Measurements from ENCODE around the gene NEDD4.

Gene NEDD4

DNA sequence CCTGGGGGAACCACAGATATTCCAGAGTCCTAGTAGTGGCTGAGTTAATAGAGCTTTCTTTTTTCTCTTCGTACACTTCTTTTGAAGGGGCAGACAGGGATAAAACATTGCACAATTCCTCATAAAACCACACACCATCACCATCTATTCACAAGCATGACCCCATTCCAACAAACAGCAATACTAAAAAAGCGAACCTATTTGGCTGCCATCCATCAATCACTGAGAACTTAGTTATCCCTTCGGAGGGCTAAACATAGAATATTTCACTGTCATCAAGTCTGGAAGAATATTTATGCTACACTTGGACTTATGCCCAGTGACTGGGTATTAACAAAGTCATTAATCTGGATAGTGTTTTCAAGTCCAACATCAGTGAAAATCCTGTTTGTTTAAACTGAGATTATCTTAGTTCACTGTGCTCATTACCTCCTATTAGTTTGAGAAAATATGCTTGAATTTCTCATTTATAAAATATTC is 170.2 kb downstream of the NEDD4 start (continued):
- TF ChIP-seq SETDB1 (IDR thresholded peaks at IDR 0.05; ENCODE audit: insufficient read length, low read length) (no peak), ZNF146 (tag by site-specific recombination; IDR thresholded peaks at IDR 0.05) (0 out of 2 replicates have a peak, but pooled peaks have one; percentile 35), ZNF121 (tag by site-specific recombination; IDR thresholded peaks at IDR 0.05) (0 out of 2 replicates have a peak, but pooled peaks have one; percentile 27), ZNF629 (tag by site-specific recombination; IDR thresholded peaks at IDR 0.05) (peak; percentile 80), ZSCAN23 (tag by site-specific recombination; IDR thresholded peaks at IDR 0.05) (peak; percentile 80; the same call in 1 of the 2 replicates), ZNF654 (tag by site-specific recombination; IDR thresholded peaks at IDR 0.05; ENCODE audit: low read depth) (0 out of 2 replicates have a peak, but pooled peaks have one; percentile 10), ZBTB17 (tag by site-specific recombination; IDR thresholded peaks at IDR 0.05) (peak; percentile 82), ZNF24 (tag by site-specific recombination; IDR thresholded peaks at IDR 0.05) (peak; percentile 87), ZBTB48 (tag by site-specific recombination; IDR thresholded peaks at IDR 0.05) (no peak), ZNF202 (tag by site-specific recombination; IDR thresholded peaks at IDR 0.05; ENCODE audit: borderline replicate concordance) (no peak), ZNF354C (tag by site-specific recombination; IDR thresholded peaks at IDR 0.05; ENCODE audit: borderline replicate concordance, low read depth) (no peak), OSR2 (tag by site-specific recombination; IDR thresholded peaks at IDR 0.05) (peak; percentile 97)
- TF ChIP-seq, protein P1, sequence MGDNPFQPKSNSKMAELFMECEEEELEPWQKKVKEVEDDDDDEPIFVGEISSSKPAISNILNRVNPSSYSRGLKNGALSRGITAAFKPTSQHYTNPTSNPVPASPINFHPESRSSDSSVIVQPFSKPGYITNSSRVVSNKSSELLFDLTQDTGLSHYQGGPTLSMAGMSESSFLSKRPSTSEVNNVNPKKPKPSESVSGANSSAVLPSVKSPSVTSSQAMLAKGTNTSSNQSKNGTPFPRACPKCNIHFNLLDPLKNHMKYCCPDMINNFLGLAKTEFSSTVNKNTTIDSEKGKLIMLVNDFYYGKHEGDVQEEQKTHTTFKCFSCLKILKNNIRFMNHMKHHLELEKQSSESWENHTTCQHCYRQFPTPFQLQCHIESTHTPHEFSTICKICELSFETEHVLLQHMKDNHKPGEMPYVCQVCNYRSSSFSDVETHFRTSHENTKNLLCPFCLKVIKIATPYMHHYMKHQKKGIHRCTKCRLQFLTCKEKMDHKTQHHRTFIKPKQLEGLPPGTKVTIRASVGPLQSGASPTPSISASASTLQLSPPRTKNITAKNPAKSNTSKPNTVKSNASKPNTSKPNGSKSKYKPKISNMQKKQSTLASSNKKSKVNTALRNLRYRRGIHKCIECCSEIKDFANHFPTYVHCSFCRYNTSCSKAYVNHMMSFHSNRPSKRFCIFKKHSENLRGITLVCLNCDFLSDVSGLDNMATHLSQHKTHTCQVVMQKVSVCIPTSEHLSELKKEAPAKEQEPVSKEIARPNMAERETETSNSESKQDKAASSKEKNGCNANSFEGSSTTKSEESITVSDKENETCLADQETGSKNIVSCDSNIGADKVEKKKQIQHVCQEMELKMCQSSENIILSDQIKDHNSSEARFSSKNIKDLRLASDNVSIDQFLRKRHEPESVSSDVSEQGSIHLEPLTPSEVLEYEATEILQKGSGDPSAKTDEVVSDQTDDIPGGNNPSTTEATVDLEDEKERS (tag by site-specific recombination; IDR thresholded peaks at IDR 0.05) = no peak
- TF ChIP-seq, protein P2, sequence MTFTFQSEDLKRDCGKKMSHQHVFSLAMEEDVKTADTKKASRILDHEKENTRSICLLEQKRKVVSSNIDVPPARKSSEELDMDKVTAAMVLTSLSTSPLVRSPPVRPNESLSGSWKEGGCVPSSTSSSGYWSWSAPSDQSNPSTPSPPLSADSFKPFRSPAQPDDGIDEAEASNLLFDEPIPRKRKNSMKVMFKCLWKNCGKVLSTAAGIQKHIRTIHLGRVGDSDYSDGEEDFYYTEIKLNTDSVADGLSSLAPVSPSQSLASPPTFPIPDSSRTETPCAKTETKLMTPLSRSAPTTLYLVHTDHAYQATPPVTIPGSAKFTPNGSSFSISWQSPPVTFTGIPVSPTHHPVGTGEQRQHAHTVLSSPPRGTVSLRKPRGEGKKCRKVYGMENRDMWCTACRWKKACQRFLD (tag by site-specific recombination; IDR thresholded peaks at IDR 0.05) = no peak
- TF ChIP-seq, protein P3, sequence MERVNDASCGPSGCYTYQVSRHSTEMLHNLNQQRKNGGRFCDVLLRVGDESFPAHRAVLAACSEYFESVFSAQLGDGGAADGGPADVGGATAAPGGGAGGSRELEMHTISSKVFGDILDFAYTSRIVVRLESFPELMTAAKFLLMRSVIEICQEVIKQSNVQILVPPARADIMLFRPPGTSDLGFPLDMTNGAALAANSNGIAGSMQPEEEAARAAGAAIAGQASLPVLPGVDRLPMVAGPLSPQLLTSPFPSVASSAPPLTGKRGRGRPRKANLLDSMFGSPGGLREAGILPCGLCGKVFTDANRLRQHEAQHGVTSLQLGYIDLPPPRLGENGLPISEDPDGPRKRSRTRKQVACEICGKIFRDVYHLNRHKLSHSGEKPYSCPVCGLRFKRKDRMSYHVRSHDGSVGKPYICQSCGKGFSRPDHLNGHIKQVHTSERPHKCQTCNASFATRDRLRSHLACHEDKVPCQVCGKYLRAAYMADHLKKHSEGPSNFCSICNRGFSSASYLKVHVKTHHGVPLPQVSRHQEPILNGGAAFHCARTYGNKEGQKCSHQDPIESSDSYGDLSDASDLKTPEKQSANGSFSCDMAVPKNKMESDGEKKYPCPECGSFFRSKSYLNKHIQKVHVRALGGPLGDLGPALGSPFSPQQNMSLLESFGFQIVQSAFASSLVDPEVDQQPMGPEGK (tag by site-specific recombination; IDR thresholded peaks at IDR 0.05) = peak; percentile 81
- TF ChIP-seq, protein P4, sequence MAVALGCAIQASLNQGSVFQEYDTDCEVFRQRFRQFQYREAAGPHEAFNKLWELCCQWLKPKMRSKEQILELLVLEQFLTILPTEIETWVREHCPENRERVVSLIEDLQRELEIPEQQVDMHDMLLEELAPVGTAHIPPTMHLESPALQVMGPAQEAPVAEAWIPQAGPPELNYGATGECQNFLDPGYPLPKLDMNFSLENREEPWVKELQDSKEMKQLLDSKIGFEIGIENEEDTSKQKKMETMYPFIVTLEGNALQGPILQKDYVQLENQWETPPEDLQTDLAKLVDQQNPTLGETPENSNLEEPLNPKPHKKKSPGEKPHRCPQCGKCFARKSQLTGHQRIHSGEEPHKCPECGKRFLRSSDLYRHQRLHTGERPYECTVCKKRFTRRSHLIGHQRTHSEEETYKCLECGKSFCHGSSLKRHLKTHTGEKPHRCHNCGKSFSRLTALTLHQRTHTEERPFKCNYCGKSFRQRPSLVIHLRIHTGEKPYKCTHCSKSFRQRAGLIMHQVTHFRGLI (tag by site-specific recombination; IDR thresholded peaks at IDR 0.05) = no peak
- TF ChIP-seq, protein P5, sequence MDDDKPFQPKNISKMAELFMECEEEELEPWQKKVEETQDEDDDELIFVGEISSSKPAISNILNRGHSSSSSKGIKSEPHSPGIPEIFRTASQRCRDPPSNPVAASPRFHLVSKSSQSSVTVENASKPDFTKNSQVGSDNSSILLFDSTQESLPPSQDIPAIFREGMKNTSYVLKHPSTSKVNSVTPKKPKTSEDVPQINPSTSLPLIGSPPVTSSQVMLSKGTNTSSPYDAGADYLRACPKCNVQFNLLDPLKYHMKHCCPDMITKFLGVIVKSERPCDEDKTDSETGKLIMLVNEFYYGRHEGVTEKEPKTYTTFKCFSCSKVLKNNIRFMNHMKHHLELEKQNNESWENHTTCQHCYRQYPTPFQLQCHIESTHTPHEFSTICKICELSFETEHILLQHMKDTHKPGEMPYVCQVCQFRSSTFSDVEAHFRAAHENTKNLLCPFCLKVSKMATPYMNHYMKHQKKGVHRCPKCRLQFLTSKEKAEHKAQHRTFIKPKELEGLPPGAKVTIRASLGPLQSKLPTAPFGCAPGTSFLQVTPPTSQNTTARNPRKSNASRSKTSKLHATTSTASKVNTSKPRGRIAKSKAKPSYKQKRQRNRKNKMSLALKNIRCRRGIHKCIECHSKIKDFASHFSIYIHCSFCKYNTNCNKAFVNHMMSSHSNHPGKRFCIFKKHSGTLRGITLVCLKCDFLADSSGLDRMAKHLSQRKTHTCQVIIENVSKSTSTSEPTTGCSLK (tag by site-specific recombination; IDR thresholded peaks at IDR 0.05) = no peak
- TF ChIP-seq, protein P6, sequence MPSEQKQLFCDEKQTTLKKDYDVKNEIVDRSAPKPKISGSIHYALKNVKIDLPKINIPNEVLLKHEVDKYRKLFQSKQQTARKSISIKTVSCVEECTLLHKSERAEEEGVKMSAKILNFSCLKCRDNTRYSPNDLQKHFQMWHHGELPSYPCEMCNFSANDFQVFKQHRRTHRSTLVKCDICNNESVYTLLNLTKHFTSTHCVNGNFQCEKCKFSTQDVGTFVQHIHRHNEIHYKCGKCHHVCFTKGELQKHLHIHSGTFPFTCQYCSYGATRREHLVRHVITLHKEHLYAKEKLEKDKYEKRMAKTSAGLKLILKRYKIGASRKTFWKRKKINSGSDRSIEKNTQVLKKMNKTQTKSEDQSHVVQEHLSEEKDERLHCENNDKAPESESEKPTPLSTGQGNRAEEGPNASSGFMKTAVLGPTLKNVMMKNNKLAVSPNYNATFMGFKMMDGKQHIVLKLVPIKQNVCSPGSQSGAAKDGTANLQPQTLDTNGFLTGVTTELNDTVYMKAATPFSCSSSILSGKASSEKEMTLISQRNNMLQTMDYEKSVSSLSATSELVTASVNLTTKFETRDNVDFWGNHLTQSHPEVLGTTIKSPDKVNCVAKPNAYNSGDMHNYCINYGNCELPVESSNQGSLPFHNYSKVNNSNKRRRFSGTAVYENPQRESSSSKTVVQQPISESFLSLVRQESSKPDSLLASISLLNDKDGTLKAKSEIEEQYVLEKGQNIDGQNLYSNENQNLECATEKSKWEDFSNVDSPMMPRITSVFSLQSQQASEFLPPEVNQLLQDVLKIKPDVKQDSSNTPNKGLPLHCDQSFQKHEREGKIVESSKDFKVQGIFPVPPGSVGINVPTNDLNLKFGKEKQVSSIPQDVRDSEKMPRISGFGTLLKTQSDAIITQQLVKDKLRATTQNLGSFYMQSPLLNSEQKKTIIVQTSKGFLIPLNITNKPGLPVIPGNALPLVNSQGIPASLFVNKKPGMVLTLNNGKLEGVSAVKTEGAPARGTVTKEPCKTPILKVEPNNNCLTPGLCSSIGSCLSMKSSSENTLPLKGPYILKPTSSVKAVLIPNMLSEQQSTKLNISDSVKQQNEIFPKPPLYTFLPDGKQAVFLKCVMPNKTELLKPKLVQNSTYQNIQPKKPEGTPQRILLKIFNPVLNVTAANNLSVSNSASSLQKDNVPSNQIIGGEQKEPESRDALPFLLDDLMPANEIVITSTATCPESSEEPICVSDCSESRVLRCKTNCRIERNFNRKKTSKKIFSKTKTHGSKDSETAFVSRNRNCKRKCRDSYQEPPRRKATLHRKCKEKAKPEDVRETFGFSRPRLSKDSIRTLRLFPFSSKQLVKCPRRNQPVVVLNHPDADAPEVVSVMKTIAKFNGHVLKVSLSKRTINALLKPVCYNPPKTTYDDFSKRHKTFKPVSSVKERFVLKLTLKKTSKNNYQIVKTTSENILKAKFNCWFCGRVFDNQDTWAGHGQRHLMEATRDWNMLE (tag by site-specific recombination; conservative IDR thresholded peaks at IDR 0.05; ENCODE audit: low read depth) = 0 out of 2 replicates have a peak, but pooled peaks have one; percentile 32
- TF ChIP-seq, protein P7, sequence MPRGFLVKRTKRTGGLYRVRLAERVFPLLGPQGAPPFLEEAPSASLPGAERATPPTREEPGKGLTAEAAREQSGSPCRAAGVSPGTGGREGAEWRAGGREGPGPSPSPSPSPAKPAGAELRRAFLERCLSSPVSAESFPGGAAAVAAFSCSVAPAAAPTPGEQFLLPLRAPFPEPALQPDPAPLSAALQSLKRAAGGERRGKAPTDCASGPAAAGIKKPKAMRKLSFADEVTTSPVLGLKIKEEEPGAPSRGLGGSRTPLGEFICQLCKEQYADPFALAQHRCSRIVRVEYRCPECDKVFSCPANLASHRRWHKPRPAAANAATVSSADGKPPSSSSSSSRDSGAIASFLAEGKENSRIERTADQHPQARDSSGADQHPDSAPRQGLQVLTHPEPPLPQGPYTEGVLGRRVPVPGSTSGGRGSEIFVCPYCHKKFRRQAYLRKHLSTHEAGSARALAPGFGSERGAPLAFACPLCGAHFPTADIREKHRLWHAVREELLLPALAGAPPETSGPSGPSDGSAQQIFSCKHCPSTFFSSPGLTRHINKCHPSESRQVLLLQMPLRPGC (tag by site-specific recombination; IDR thresholded peaks at IDR 0.05) = peak; percentile 77
- TF ChIP-seq, protein P8, sequence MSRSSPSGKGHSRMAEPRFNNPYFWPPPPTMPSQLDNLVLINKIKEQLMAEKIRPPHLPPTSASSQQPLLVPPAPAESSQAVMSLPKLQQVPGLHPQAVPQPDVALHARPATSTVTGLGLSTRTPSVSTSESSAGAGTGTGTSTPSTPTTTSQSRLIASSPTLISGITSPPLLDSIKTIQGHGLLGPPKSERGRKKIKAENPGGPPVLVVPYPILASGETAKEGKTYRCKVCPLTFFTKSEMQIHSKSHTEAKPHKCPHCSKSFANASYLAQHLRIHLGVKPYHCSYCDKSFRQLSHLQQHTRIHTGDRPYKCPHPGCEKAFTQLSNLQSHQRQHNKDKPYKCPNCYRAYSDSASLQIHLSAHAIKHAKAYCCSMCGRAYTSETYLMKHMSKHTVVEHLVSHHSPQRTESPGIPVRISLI (tag by site-specific recombination; IDR thresholded peaks at IDR 0.05) = peak; percentile 68; the same call in 1 of the 2 replicates
